ENCODE results near the gene ARHGEF39. TPM values are rescaled to one million over a fixed set of nuclear protein-coding genes. Genes with fewer than 3 reads are reported as not detected.

Gene ARHGEF39
- total RNA-seq, 2 experiments from 2014 or later: 19.1 to 19.9 TPM

GRCh38 chr9:35682051-35682450 lies 17.1 kb upstream of the ARHGEF39 start:
- no peak overlapping the region for H3K4me3 Mint-ChIP-seq
- no peak for DNase-seq
- no peaks in the 10 kb centered on the region for H3K4me1 Mint-ChIP-seq
- H3K9me3 Mint-ChIP-seq: no peaks in the 10 kb centered on the region
- ChIA-PET CTCF (interaction anchor here (0.6 kb wide), 1 partner anchor 13 kb away, joined by 4 read pairs; no protein-coding TSS in a partner anchor), POLR2A (no interaction called here)
- peaks cover 4% of the 10 kb centered on the region for H3K27me3 Mint-ChIP-seq
- H3K27ac Mint-ChIP-seq: no peak overlapping the region
- no peaks in the 10 kb centered on the region for H3K36me3 Mint-ChIP-seq (ENCODE audit: low read depth)

- no peak for DNase-seq
- POLR2A ChIA-PET: no interaction called here
- H3K27ac Mint-ChIP-seq: no peak overlapping the region
- H3K36me3 Mint-ChIP-seq (ENCODE audit: low read depth): no peaks in the 10 kb centered on the region
- peaks cover 6% of the 10 kb centered on the region for H3K27me3 Mint-ChIP-seq
- no peak overlapping the region for H3K4me3 Mint-ChIP-seq
- CTCF ChIA-PET: no interaction called here
- H3K9me3 Mint-ChIP-seq: no peaks in the 10 kb centered on the region
- H3K4me1 Mint-ChIP-seq: peaks cover under 1% of the 10 kb centered on the region
These were observed 16.5 kb upstream of the ARHGEF39 start for GRCh38 chr9:35681341-35682002.

- H3K9me3 Mint-ChIP-seq: no peaks in the 10 kb centered on the region
- H3K4me1 Mint-ChIP-seq: peaks cover 4% of the 10 kb centered on the region
- DNase-seq: no peak
- CTCF ChIA-PET: interaction anchor here (1.5 kb wide), 1 partner anchor 16 kb away, joined by 6 read pairs; no protein-coding TSS in a partner anchor
- no peak overlapping the region for H3K4me3 Mint-ChIP-seq
- no peak overlapping the region for H3K27ac Mint-ChIP-seq
- POLR2A ChIA-PET: interaction anchor here (1.0 kb wide), 1 partner anchor 52 kb away, joined by 3 read pairs; the partner anchor contains the start of genes CREB3 and TLN1
- peaks cover 10% of the 10 kb centered on the region for H3K27me3 Mint-ChIP-seq
- H3K36me3 Mint-ChIP-seq (ENCODE audit: low read depth): no peaks in the 10 kb centered on the region
These were observed 15.5 kb upstream of the ARHGEF39 start for GRCh38 chr9:35680331-35681105.

- Mint-ChIP-seq H3K9me3 (no peaks in the 10 kb centered on the region), H3K4me3 (no peak overlapping the region), H3K36me3 (ENCODE audit: low read depth) (no peaks in the 10 kb centered on the region), H3K27ac (no peak overlapping the region), H3K4me1 (peaks cover 5% of the 10 kb centered on the region), H3K27me3 (peaks cover 15% of the 10 kb centered on the region)
- CTCF ChIA-PET: interaction anchor here (1.5 kb wide), 1 partner anchor 16 kb away, joined by 6 read pairs; no protein-coding TSS in a partner anchor
- POLR2A ChIA-PET: interaction anchor here (1.0 to 1.2 kb wide), 2 partner anchors 10 to 52 kb away, joined by 3 read pairs; partner anchors contain the start of genes CREB3 and TLN1
- no peak for DNase-seq
These were observed 14.9 kb upstream of the ARHGEF39 start for GRCh38 chr9:35679766-35680330.

- DNase-seq: no peak
- POLR2A ChIA-PET: interaction anchor here (1.2 kb wide), 1 partner anchor 11 kb away, joined by 3 read pairs; no protein-coding TSS in a partner anchor
- Mint-ChIP-seq H3K4me1 (peaks cover 10% of the 10 kb centered on the region), H3K4me3 (no peak overlapping the region), H3K36me3 (ENCODE audit: low read depth) (no peaks in the 10 kb centered on the region), H3K27ac (no peak overlapping the region), H3K27me3 (peaks cover 22% of the 10 kb centered on the region), H3K9me3 (no peaks in the 10 kb centered on the region)
- CTCF ChIA-PET: interaction anchor here (1.5 kb wide), 1 partner anchor 17 kb away, joined by 6 read pairs; no protein-coding TSS in a partner anchor
These were observed 14.1 kb upstream of the ARHGEF39 start for GRCh38 chr9:35679091-35679490.

GRCh38 chr9:35675732-35676392 lies 10.9 kb upstream of the ARHGEF39 start:
- no peaks in the 10 kb centered on the region for H3K9me3 Mint-ChIP-seq
- H3K27me3 Mint-ChIP-seq: peaks cover 32% of the 10 kb centered on the region
- H3K36me3 Mint-ChIP-seq (ENCODE audit: low read depth): no peaks in the 10 kb centered on the region
- CTCF ChIA-PET: interaction anchor here (1.9 to 4.2 kb wide), 2 partner anchors 20 to 30 kb away, joined by 6 to 18 read pairs; no protein-coding TSS in a partner anchor
- no peak overlapping the region for H3K27ac Mint-ChIP-seq
- peaks cover 10% of the 10 kb centered on the region for H3K4me1 Mint-ChIP-seq
- POLR2A ChIA-PET: interaction anchor here (1.0 to 2.8 kb wide), 2 partner anchors 11 to 13 kb away, joined by 3 to 13 read pairs; partner anchors contain the start of genes ARHGEF39 and TPM2
- no peak for DNase-seq
- no peak overlapping the region for H3K4me3 Mint-ChIP-seq

GRCh38 chr9:35675204-35675603 lies 10.2 kb upstream of the ARHGEF39 start:
- Mint-ChIP-seq H3K27me3 (peaks cover 32% of the 10 kb centered on the region), H3K27ac (no peak overlapping the region), H3K4me1 (peaks cover 10% of the 10 kb centered on the region), H3K36me3 (ENCODE audit: low read depth) (no peaks in the 10 kb centered on the region), H3K9me3 (no peaks in the 10 kb centered on the region), H3K4me3 (no peak overlapping the region)
- ChIA-PET POLR2A (interaction anchor here (0.7 to 2.8 kb wide), 3 partner anchors 10 to 605 kb away, joined by 3 to 13 read pairs (median 4); partner anchors contain the start of genes ARHGEF39 and TPM2), CTCF (interaction anchor here (1.4 to 4.2 kb wide), 3 partner anchors 10 to 29 kb away, joined by 4 to 18 read pairs (median 6); partner anchors contain the start of gene ARHGEF39)
- DNase-seq: no peak

GRCh38 chr9:35674025-35674361 lies 9.0 kb upstream of the ARHGEF39 start:
- no peak for DNase-seq
- Mint-ChIP-seq H3K4me1 (peaks cover 10% of the 10 kb centered on the region), H3K4me3 (no peak overlapping the region), H3K9me3 (no peaks in the 10 kb centered on the region), H3K36me3 (ENCODE audit: low read depth) (no peaks in the 10 kb centered on the region), H3K27ac (no peak overlapping the region), H3K27me3 (peaks cover 32% of the 10 kb centered on the region)
- ChIA-PET POLR2A (interaction anchor here (1.7 to 2.8 kb wide), 2 partner anchors 9 to 16 kb away, joined by 6 to 13 read pairs; partner anchors contain the start of genes ARHGEF39, CCDC107 and RMRP), CTCF (interaction anchor here (1.4 to 4.2 kb wide), 2 partner anchors 8 to 22 kb away, joined by 4 to 18 read pairs; partner anchors contain the start of gene ARHGEF39)

GRCh38 chr9:35673132-35674024 lies 8.4 kb upstream of the ARHGEF39 start, which contains the start of gene CA9:
TSS of gene CA9 (plus strand) at chr9:35673928. CDS start at chr9:35673960, 32 bp downstream.
- peaks cover 1% of the 10 kb centered on the region for H3K9me3 Mint-ChIP-seq
- peaks cover 10% of the 10 kb centered on the region for H3K4me1 Mint-ChIP-seq
- no peak within 1 kb of the TSS for H3K4me3 Mint-ChIP-seq
- CTCF ChIA-PET: interaction anchor here (0.6 to 1.0 kb wide), 2 partner anchors 15 to 1026 kb away, joined by 3 read pairs; partner anchors contain the start of genes CCDC107 and RMRP
- no peak within 1 kb of the TSS for H3K27ac Mint-ChIP-seq
- POLR2A ChIA-PET: interaction anchor here (0.8 to 2.8 kb wide), 4 partner anchors 8 to 16 kb away, joined by 3 to 13 read pairs (median 4); partner anchors contain the start of genes ARHGEF39, CCDC107 and RMRP
- DNase-seq: no peak
- H3K27me3 Mint-ChIP-seq: peaks cover 32% of the 10 kb centered on the region
- H3K36me3 Mint-ChIP-seq (ENCODE audit: low read depth): no peaks in the 10 kb centered on the region

GRCh38 chr9:35669331-35670145 lies 4.5 kb upstream of the ARHGEF39 start:
- Mint-ChIP-seq H3K36me3 (ENCODE audit: low read depth) (no peaks in the 10 kb centered on the region), H3K27ac (no peak overlapping the region), H3K4me1 (peaks cover 24% of the 10 kb centered on the region), H3K27me3 (peaks cover 15% of the 10 kb centered on the region), H3K4me3 (no peak overlapping the region), H3K9me3 (peaks cover 9% of the 10 kb centered on the region)
- CTCF ChIA-PET: interaction anchor here (1.0 to 3.7 kb wide), 6 partner anchors 8 to 53 kb away, joined by 3 to 19 read pairs (median 4); partner anchors contain the start of genes CCDC107 and RMRP
- no peak for DNase-seq
- POLR2A ChIA-PET: interaction anchor here (0.6 to 0.9 kb wide), 2 partner anchors 12 to 23 kb away, joined by 3 read pairs; no protein-coding TSS in a partner anchor

- POLR2A ChIA-PET: no interaction called here
- Mint-ChIP-seq H3K9me3 (peaks cover 9% of the 10 kb centered on the region), H3K27me3 (peaks cover under 1% of the 10 kb centered on the region), H3K36me3 (ENCODE audit: low read depth) (peaks cover 13% of the 10 kb centered on the region), H3K27ac (no peak overlapping the region), H3K4me1 (peaks cover 37% of the 10 kb centered on the region), H3K4me3 (no peak overlapping the region)
- CTCF ChIA-PET: no interaction called here
- no peak for DNase-seq
These were observed 2.9 kb upstream of the ARHGEF39 start for GRCh38 chr9:35667939-35668338.
